Measurements from ENCODE around the gene NRG2.

- TF ChIP-seq CTCF (IDR thresholded peaks at IDR 0.05 in 8 of 11, conservative IDR thresholded peaks at IDR 0.05 in 3 of 11) (no peak), POLR2A (IDR thresholded peaks at IDR 0.05) (no peak)
Measured at GRCh38 chr5:140023611-140024191, 19.4 kb downstream of the NRG2 start.
